ENCODE measurements around the gene ZNF518A.

DNA sequence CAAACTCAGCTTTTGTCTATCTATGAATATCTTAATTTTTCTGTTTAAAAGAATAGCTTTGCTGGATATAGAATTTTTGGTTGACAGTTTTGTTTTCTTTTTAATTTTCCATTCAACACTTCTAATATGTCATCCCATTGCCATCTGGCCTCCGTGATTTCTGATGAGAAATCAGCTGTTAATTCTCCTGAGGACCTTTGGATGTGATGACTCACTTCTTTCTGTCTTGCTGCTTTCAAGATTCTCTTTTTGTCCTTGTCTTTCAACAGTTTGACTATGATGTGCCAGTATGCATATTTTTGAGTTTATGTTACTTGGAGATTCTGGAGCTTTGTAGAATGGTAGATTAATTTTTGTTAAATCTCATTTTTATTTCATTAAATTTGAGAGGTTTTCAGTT is 38.4 kb downstream of the ZNF518A start:
- TF ChIP-seq, protein P1, sequence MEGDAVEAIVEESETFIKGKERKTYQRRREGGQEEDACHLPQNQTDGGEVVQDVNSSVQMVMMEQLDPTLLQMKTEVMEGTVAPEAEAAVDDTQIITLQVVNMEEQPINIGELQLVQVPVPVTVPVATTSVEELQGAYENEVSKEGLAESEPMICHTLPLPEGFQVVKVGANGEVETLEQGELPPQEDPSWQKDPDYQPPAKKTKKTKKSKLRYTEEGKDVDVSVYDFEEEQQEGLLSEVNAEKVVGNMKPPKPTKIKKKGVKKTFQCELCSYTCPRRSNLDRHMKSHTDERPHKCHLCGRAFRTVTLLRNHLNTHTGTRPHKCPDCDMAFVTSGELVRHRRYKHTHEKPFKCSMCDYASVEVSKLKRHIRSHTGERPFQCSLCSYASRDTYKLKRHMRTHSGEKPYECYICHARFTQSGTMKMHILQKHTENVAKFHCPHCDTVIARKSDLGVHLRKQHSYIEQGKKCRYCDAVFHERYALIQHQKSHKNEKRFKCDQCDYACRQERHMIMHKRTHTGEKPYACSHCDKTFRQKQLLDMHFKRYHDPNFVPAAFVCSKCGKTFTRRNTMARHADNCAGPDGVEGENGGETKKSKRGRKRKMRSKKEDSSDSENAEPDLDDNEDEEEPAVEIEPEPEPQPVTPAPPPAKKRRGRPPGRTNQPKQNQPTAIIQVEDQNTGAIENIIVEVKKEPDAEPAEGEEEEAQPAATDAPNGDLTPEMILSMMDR (IDR thresholded peaks at IDR 0.05) = no peak
- no peak for TF ChIP-seq EP300 (IDR thresholded peaks at IDR 0.05)

All from stomach (tissue), 4 donors.